Activated T-helper 1 cell treated with Interleukin-2 at 50 U/mL for 16 hours (primary cell): ENCODE measurements around the gene IPO4.
A peak's percentile ranks its signal among the peaks of the same experiment; 100 is the strongest.
"Not testable (repeated sequence)": the region's sequence is repeated elsewhere in the genome, so short reads cannot be mapped to it uniquely, and the experiment has no call there.

ENCODE experiments used
- DNase-seq: peaks from one replicate; pipeline ENCODE4 v3.0.0-alpha.2; 2020; ENCODE audit warnings: low read depth

Gene IPO4

GRCh38 chr14:24215495-24216344 lies 27.1 kb upstream of the IPO4 start, which contains the start of gene MDP1:
MDP1 (minus strand) TSS chr14:24216066; CDS start chr14:24215955, 111 bp downstream.
- DNase-seq = peak; percentile 76

- no peak for DNase-seq
Measured at GRCh38 chr14:24213866-24214662, 25.4 kb upstream of the IPO4 start.

GRCh38 chr14:24212924-24213865 lies 24.6 kb upstream of the IPO4 start, which contains the start of gene CHMP4A:
CHMP4A (minus strand) TSS chr14:24213488; CDS start chr14:24213439, 49 bp downstream.
- peak; percentile 91 for DNase-seq

GRCh38 chr14:24211311-24211710 lies 22.7 kb upstream of the IPO4 start:
- no peak for DNase-seq

DNA sequence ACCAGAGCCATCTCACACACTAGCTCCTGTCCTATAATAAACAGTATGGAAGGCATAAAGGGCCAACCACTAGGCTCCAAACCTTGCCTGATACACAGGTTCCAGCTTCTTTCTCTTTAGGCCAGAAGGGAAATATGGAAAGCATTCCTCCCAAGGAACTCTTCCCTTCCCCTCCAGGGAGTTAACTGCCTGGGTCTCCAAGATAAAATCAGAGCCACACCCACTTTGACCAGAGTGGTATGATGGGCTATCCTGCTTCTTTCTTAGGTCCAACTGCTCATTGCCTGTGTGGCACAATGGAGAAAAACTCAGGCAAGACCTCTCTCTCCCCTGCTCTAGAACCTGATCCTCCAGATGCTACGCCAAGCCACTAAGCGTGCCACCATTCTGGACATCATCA lies 19.0 kb upstream of the IPO4 start:
- no peak for DNase-seq

DNA sequence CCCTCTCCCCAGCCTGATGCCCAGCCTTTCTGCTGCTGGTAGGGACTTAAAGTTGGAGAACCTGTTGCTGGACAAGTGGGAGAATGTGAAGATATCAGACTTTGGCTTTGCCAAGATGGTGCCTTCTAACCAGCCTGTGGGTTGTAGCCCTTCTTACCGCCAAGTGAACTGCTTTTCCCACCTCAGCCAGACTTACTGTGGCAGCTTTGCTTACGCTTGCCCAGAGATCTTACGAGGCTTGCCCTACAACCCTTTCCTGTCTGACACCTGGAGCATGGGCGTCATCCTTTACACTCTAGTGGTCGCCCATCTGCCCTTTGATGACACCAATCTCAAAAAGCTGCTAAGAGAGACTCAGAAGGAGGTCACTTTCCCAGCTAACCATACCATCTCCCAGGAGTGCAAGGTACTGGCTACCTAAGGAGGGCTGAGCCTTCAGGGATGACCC lies 18.5 kb upstream of the IPO4 start:
- DNase-seq = no peak

- no peak for DNase-seq
Measured at GRCh38 chr14:24206260-24207103, 17.9 kb upstream of the IPO4 start.

DNA sequence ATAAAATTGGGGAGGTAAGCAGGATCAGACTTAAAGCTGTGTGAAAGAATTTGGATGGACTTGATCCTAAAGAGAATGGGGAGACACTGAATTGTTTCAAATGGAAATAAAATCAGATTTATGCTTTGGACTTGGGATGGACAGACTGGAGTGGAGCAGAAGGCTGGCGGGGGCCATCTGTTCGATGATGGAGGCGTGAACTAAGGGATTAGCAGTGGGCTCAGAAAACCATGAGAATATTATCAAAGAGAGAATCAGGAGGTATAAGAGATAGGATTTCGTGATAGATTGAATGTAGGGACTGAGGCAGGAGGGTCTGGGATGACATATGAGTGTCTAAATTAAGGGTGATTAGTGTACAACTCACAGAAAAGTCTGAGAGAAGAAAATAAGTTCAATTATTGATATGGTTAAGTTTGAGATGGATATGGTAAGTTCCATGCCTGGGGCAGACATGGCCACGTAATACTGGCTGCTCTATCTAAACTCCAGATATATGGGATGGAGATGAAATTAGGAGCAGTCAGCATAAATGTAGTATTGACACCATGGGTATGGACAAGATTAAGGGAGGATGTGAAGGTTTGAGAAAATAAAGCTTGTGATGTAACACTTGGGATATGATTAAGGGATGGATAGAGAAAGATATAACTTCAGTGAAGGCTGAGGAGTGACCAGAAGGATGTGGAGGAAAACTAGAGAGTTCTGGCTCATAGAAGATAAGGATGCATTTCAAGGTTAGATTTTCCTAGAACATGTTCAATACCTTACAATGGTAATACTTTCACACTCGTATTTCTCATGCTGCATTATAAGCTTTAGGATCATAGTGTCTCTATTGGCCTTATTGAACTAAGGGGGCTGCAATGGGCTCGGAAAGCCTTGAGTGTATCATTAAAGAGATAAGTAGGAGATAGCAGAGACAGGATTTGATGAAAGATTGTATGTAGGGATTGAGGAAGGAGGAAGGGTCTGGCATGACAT lies 15.8 kb upstream of the IPO4 start:
- no peak for DNase-seq

- not testable (repeated sequence) for DNase-seq
Measured at GRCh38 chr14:24203249-24203886, 14.8 kb upstream of the IPO4 start.

GRCh38 chr14:24202538-24202937 lies 13.9 kb upstream of the IPO4 start:
- not testable (repeated sequence) for DNase-seq

- no peak for DNase-seq
Measured at GRCh38 chr14:24198814-24199524, 10.4 kb upstream of the IPO4 start.

- no peak for DNase-seq
Measured at GRCh38 chr14:24197056-24197450, 8.4 kb upstream of the IPO4 start.

- DNase-seq = no peak
Measured at GRCh38 chr14:24196071-24197055, 7.7 kb upstream of the IPO4 start.

GRCh38 chr14:24195186-24196070 lies 6.8 kb upstream of the IPO4 start, which contains the start of gene TM9SF1:
TM9SF1 (minus strand) TSS chr14:24195441; CDS start chr14:24195019, 422 bp downstream.
- DNase-seq = peak; percentile 79

GRCh38 chr14:24194873-24195185 lies 6.2 kb upstream of the IPO4 start:
- no peak for DNase-seq
